ENCODE data around the gene TALDO1.
A peak's percentile ranks its signal among the peaks of the same experiment; 100 is the strongest.

Gene TALDO1

DNA sequence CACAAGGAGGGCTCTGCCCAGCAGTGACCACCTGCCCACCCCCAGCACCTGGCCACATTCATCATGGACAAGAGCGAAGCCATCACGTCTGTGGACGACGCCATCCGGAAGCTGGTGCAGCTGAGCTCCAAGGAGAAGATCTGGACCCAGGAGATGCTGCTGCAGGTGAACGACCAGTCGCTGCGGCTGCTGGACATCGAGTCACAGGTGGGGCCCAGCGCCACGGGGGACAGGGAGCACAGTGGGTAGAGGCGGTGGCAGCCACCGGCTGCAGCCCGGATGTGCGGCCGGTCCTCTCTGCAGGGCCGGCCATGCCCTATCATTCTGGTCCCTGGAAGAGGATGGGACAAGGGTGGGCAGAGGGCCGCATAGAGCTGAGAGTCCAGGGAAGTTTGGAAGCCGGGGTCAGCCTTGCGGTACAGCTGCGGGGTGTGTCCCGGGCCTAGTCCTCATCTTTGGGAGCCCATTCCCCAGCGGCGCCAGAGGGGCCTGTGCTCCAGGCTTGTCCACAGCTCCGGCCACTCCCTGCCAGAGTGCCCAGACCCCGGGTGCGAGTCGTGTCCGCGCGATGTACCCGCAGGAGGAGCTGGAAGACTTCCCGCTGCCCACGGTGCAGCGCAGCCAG is 27.1 kb upstream of the TALDO1 start:
- no peak for DNase-seq (ENCODE audit: low read depth)
- TF ChIP-seq, protein P1, sequence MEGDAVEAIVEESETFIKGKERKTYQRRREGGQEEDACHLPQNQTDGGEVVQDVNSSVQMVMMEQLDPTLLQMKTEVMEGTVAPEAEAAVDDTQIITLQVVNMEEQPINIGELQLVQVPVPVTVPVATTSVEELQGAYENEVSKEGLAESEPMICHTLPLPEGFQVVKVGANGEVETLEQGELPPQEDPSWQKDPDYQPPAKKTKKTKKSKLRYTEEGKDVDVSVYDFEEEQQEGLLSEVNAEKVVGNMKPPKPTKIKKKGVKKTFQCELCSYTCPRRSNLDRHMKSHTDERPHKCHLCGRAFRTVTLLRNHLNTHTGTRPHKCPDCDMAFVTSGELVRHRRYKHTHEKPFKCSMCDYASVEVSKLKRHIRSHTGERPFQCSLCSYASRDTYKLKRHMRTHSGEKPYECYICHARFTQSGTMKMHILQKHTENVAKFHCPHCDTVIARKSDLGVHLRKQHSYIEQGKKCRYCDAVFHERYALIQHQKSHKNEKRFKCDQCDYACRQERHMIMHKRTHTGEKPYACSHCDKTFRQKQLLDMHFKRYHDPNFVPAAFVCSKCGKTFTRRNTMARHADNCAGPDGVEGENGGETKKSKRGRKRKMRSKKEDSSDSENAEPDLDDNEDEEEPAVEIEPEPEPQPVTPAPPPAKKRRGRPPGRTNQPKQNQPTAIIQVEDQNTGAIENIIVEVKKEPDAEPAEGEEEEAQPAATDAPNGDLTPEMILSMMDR (IDR thresholded peaks at IDR 0.05; ENCODE audit: insufficient read depth, low read depth, low read length, missing control alignments), result no peak
- H3K4me3 ChIP-seq (ENCODE audit: low read depth, low read length), result no peak overlapping the region; the same call in 1 of the 2 replicates

GRCh38 chr11:720642-721246 is 26.5 kb upstream of the TALDO1 start:
- TF ChIP-seq, protein P1 (IDR thresholded peaks at IDR 0.05; ENCODE audit: insufficient read depth, low read depth, low read length, missing control alignments), result no peak
- H3K4me3 ChIP-seq (ENCODE audit: low read depth, low read length), result peak overlapping the region; percentile 31

DNA sequence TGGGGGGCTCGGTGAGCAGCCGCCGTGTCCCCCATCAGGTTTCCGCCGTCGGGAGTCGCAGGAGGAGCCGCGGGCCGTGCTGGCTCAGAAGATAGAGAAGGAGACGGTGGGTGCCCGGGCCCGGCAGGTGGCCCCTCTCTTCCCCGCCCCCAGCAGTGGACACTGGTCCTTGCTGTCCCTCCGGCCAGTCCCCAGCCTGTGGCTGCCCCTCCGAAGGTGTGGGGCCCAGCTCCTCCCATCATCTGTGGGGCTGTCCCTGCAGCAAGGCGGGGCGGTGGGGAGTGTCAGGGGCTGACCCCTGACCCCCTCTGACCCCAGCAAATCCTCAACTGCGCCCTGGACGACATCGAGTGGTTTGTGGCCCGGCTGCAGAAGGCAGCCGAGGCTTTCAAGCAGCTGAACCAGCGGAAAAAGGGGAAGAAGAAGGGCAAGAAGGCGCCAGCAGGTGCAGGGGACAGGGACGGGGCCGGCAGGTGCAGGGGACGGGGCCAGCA is 26.0 kb upstream of the TALDO1 start:
- peak overlapping the region; percentile 31 for H3K4me3 ChIP-seq (ENCODE audit: low read depth, low read length)
- TF ChIP-seq, protein P1 (IDR thresholded peaks at IDR 0.05; ENCODE audit: insufficient read depth, low read depth, low read length, missing control alignments), result no peak
- no peak for DNase-seq (ENCODE audit: low read depth)

More at GRCh38 chr11:720642-721246, 26.5 kb upstream of the TALDO1 start:
- peak; percentile 60 for DNase-seq (ENCODE audit: low read depth)

- H3K4me3 ChIP-seq (ENCODE audit: low read depth, low read length), result no peak overlapping the region
- DNase-seq (ENCODE audit: low read depth), result peak; percentile 65
- TF ChIP-seq, protein P1 (IDR thresholded peaks at IDR 0.05; ENCODE audit: insufficient read depth, low read depth, low read length, missing control alignments), result no peak
Observed at GRCh38 chr11:721741-722345, 25.4 kb upstream of the TALDO1 start.

GRCh38 chr11:722346-722811 is 24.9 kb upstream of the TALDO1 start:
- no peak overlapping the region for H3K4me3 ChIP-seq (ENCODE audit: low read depth, low read length)
- TF ChIP-seq, protein P1 (IDR thresholded peaks at IDR 0.05; ENCODE audit: insufficient read depth, low read depth, low read length, missing control alignments), result no peak
- no peak for DNase-seq (ENCODE audit: low read depth)

- no peak overlapping the region for H3K4me3 ChIP-seq (ENCODE audit: low read depth, low read length)
- peak; percentile 78 for DNase-seq (ENCODE audit: low read depth)
- TF ChIP-seq, protein P1 (IDR thresholded peaks at IDR 0.05; ENCODE audit: insufficient read depth, low read depth, low read length, missing control alignments), result peak; percentile 51
Observed at GRCh38 chr11:723120-723883, 24.0 kb upstream of the TALDO1 start.

All from GM12865 (cell line).